GM12878 (cell line): ENCODE results near the gene TEDC1. TPM values are rescaled to one million over a fixed set of nuclear protein-coding genes. Genes with fewer than 3 reads are reported as not detected.
"Not testable (repeated sequence)": the region's sequence is repeated elsewhere in the genome, so short reads cannot be mapped to it uniquely, and the experiment has no call there.

Experiments
- ATAC-seq: fragments of 200-7000 bp; cut with Tn5 transposase; 3 replicates; pipeline ENCODE4 v1.9.1; 2020; ENCODE audit warnings: mild to moderate bottlenecking, moderate library complexity
- BruUV-seq: library from RNA; stranded (reverse); fragments of 400-500 nt; replicated peaks from 2 replicates; lab custom pipeline; 2021; lab: Mats Ljungman, UMichigan
- CTCF ChIA-PET: fragments of 300-600 bp; sonication (Branson Sonifier 250); formaldehyde crosslinking; extraction: SDS; loops from one replicate; lab custom pipeline; 2021; ENCODE audit warnings: inconsistent platforms; lab: Yijun Ruan, JAX
- POLR2A ChIA-PET: fragments of 350-600 bp; formaldehyde crosslinking; extraction: SDS; loops from one replicate; lab custom pipeline; 2021; ENCODE audit warnings: inconsistent platforms; lab: Charles Lee
- RAD21 ChIA-PET: fragments of 300-600 bp; sonication (Branson Sonifier 250); formaldehyde crosslinking; loops from one replicate; lab custom pipeline; 2023; ENCODE audit warnings: antibody characterized with exemption; ENCODE audit not compliant: unreplicated experiment; lab: Charles Lee
- SMC1A ChIA-PET: fragments of 300-600 bp; sonication (Branson Sonifier 250); formaldehyde crosslinking; loops from one replicate; lab custom pipeline; 2023; ENCODE audit not compliant: unreplicated experiment, uncharacterized antibody; lab: Charles Lee
- DNase-seq: peaks from one replicate; pipeline ENCODE4 v3.0.0-alpha.2; 2011; ENCODE audit warnings: low read depth, low spot score
- FAIRE-seq: peaks from 3 replicates; lab custom pipeline; 2011; peaks lifted over from hg19 to GRCh38; lab: Jason Lieb, UNC
- H2AFZ ChIP-seq: 2 replicates; pipeline ENCODE4 v1.6.0; 2011; ENCODE audit warnings: low read depth, low read length, control low read depth; ENCODE audit not compliant: control insufficient read depth
- H3K27ac ChIP-seq: 2 replicates; pipeline ENCODE4 v1.5.1; 2011; ENCODE audit warnings: control low read depth; ENCODE audit not compliant: control insufficient read depth, insufficient read depth
- H3K27me3 ChIP-seq, 2 experiments: replicated peaks in 1 of 2; 2 replicates each; pipeline versions ENCODE4 v1.6.0 to v1.6.1; 2011; ENCODE audit warnings: low read length in 1 of 2; ENCODE audit not compliant: control insufficient read depth in 2 of 2, insufficient read depth in 2 of 2
- H3K36me3 ChIP-seq, 2 experiments: 2 replicates each; pipeline ENCODE4 v1.5.1; 2011; ENCODE audit warnings: low read length in 1 of 2; ENCODE audit not compliant: control insufficient read depth in 2 of 2, insufficient read depth in 2 of 2
- H3K4me1 ChIP-seq: 2 replicates; pipeline ENCODE4 v1.6.1; 2011; ENCODE audit warnings: mild to moderate bottlenecking, low read length, moderate library complexity, mixed read lengths; ENCODE audit not compliant: control insufficient read depth, insufficient read depth
- H3K4me2 ChIP-seq: 2 replicates; pipeline ENCODE4 v1.6.0; 2011; ENCODE audit warnings: control low read depth; ENCODE audit not compliant: control insufficient read depth, insufficient read depth
- H3K4me3 ChIP-seq: fragments of 200-600 bp; sonication (generic); 2 replicates; pipeline ENCODE4 v1.5.1; 2016
- H3K79me2 ChIP-seq: 2 replicates; pipeline ENCODE4 v1.6.0; 2011; ENCODE audit warnings: low read length; ENCODE audit not compliant: control insufficient read depth, insufficient read depth
- H3K9ac ChIP-seq: 2 replicates; pipeline ENCODE4 v1.8.0; 2011; ENCODE audit warnings: low read length, control low read depth, mixed read lengths; ENCODE audit not compliant: control insufficient read depth, insufficient read depth
- H3K9me3 ChIP-seq: replicated peaks from 3 replicates; pipeline ENCODE4 v1.5.1; 2011; ENCODE audit warnings: mild to moderate bottlenecking, low read length; ENCODE audit not compliant: control insufficient read depth, insufficient read depth
- H4K20me1 ChIP-seq: 2 replicates; pipeline ENCODE4 v1.6.0; 2011; ENCODE audit not compliant: control insufficient read depth, insufficient read depth
- ATF3 ChIP-seq: IDR thresholded peaks from 2 replicates; pipeline ENCODE4 v1.6.1; 2011; ENCODE audit warnings: low read depth, mild to moderate bottlenecking, low read length, moderate library complexity, borderline replicate concordance; ENCODE audit errors: extremely low read depth
- BACH1 ChIP-seq: fragments of 450-650 bp; IDR thresholded peaks from 2 replicates; pipeline ENCODE4 v1.6.1; 2017; ENCODE audit warnings: mild to moderate bottlenecking, borderline replicate concordance
- CREM ChIP-seq: IDR thresholded peaks from 2 replicates; pipeline ENCODE4 v1.6.1; 2014; ENCODE audit warnings: antibody characterized with exemption, low read depth
- MYB ChIP-seq: fragments of 150-350 bp; IDR thresholded peaks from 2 replicates; pipeline ENCODE4 v1.6.1; 2014; ENCODE audit warnings: mild to moderate bottlenecking, low read depth, low read length, borderline replicate concordance
- NKRF ChIP-seq: fragments of 450-650 bp; conservative IDR thresholded peaks from 2 replicates; pipeline ENCODE4 v1.6.1; 2017; ENCODE audit warnings: mild to moderate bottlenecking, moderate library complexity
- RB1 ChIP-seq: fragments of 450-650 bp; formaldehyde crosslinking; IDR thresholded peaks from 2 replicates; pipeline ENCODE4 v1.6.1; 2017; ENCODE audit warnings: mild to moderate bottlenecking, borderline replicate concordance
- SIX5 ChIP-seq: IDR thresholded peaks from 2 replicates; pipeline ENCODE4 v1.6.1; 2011; ENCODE audit warnings: mild to moderate bottlenecking, low read depth, low read length, moderate library complexity; ENCODE audit not compliant: severe bottlenecking
- WGBS: methylation state at CpG from one replicate; pipeline ENCODE4 v1.1.6; 2016; ENCODE audit warnings: low lambda C conversion rate; ENCODE audit not compliant: insufficient replicate concordance, insufficient coverage; ENCODE audit errors: missing lambda C conversion rate; 5-methylcytosine and 5-hydroxymethylcytosine counted together
- in situ Hi-C: fragments of 300-500 bp; cut with MboI; formaldehyde crosslinking; loops from 9 replicates; pipeline ENCODE4 v1.14.3; 2018; ENCODE audit warnings: mixed read lengths
- intact Hi-C: fragments of 100-400 bp; cut with micrococcal nuclease; formaldehyde crosslinking; loops from one replicate; pipeline ENCODE4 v1.14.2; 2022; ENCODE audit not compliant: unreplicated experiment
- polyA plus RNA-seq, 11 experiments: library from polyadenylated mRNA; depleted of rRNA in 4 of 11; unstranded in 6 of 11; stranded (reverse) in 5 of 11; fragments of >200 nt; fragmentation: Nextera tagmentation in 4 of 11; fragmentation: Illumina TruSeq in 1 of 11; extraction: Ambion mirVana in 4 of 11; extraction: Trizol in 1 of 11; gene quantifications; 1 replicate in 1 of 11; 2 replicates in 10 of 11; pipeline versions ENCODE4 v1.2.1 to v1.2.3, GENCODE V29; 2011 to 2016; ENCODE audit warnings: inconsistent platforms in 2 of 11, missing spikeins in 2 of 11, low read depth in 1 of 11
- total RNA-seq, 4 experiments: library from RNA; depleted of rRNA in 3 of 4; stranded (reverse); fragments of >200 nt in 3 of 4; fragmentation: Illumina TruSeq in 1 of 4; extraction: Trizol in 1 of 4; gene quantifications; 2 replicates each; pipeline versions ENCODE4 v1.2.1 to v1.2.3, GENCODE V29; 2013 to 2021

TEDC1 gene
- total and polyA plus RNA-seq, 10 of the 15 experiments (the other 5 are each of a cell fraction or from before 2014, with no cell fraction given): 0.19 to 34.2 (median 14.5) TPM

GRCh38 chr14:105541218-105541875 is 50.3 kb downstream of the TEDC1 start (continued):
- TF ChIP-seq NKRF (no peak), RB1 (no peak), CREM (no peak), MYB (no peak), SIX5 (no peak), ATF3 (no peak), BACH1 (no peak)

GRCh38 chr14:105545676-105546075 is 54.6 kb downstream of the TEDC1 start:
- H3K4me3 ChIP-seq, ATAC-seq, H3K27ac ChIP-seq, intact Hi-C loops, H3K9ac ChIP-seq, DNase-seq, H3K27me3 ChIP-seq, FAIRE-seq, H3K4me1 ChIP-seq, RAD21 ChIA-PET, H2AFZ ChIP-seq, SMC1A ChIA-PET, H4K20me1 ChIP-seq, POLR2A ChIA-PET, H3K36me3 ChIP-seq, in situ Hi-C loops, CTCF ChIA-PET, BruUV-seq, H3K79me2 ChIP-seq, H3K9me3 ChIP-seq, H3K4me2 ChIP-seq: not testable (repeated sequence)
- WGBS: 10% methylated on average over 1 of the region's 1 CpG

GRCh38 chr14:105546410-105546809 is 55.4 kb downstream of the TEDC1 start:
- H3K4me3 ChIP-seq, H3K9me3 ChIP-seq, H3K9ac ChIP-seq, ATAC-seq, CTCF ChIA-PET, H4K20me1 ChIP-seq, FAIRE-seq, RAD21 ChIA-PET, H3K27ac ChIP-seq, H3K79me2 ChIP-seq, in situ Hi-C loops, DNase-seq, H3K27me3 ChIP-seq, BruUV-seq, H3K36me3 ChIP-seq, POLR2A ChIA-PET, SMC1A ChIA-PET, H2AFZ ChIP-seq, H3K4me2 ChIP-seq, H3K4me1 ChIP-seq, intact Hi-C loops: not testable (repeated sequence)
- WGBS: 93% methylated on average over 7 of the region's 20 CpGs
